ENCODE data around the gene CLIC5.

DNA sequence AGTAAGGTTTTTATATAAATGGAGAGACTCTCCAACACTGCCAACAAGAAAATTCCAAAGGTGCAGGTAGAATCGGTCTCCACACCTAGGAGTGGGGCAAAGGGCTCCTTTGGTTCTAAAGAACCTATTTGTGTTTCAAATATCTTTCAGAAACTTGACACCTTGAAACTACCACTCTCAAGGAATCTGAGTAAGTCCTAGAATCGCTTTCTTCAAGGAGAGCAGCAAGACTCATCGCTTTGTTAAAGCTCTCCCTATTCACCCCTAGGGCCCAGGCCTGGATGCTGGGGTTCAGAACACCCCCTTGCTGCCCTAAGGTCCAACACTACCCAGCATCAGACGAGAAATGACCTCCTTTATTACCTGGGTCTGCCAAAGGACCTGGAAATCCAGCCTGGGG lies 2.0 kb downstream of the CLIC5 start:
- no peak for TF ChIP-seq POLR2A (IDR thresholded peaks at IDR 0.05)
- TF ChIP-seq, protein P1, sequence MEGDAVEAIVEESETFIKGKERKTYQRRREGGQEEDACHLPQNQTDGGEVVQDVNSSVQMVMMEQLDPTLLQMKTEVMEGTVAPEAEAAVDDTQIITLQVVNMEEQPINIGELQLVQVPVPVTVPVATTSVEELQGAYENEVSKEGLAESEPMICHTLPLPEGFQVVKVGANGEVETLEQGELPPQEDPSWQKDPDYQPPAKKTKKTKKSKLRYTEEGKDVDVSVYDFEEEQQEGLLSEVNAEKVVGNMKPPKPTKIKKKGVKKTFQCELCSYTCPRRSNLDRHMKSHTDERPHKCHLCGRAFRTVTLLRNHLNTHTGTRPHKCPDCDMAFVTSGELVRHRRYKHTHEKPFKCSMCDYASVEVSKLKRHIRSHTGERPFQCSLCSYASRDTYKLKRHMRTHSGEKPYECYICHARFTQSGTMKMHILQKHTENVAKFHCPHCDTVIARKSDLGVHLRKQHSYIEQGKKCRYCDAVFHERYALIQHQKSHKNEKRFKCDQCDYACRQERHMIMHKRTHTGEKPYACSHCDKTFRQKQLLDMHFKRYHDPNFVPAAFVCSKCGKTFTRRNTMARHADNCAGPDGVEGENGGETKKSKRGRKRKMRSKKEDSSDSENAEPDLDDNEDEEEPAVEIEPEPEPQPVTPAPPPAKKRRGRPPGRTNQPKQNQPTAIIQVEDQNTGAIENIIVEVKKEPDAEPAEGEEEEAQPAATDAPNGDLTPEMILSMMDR (IDR thresholded peaks at IDR 0.05 in 4 of 5, conservative IDR thresholded peaks at IDR 0.05 in 1 of 5), result no peak
